AG09309 (cell line): ENCODE results near the gene TECPR2.
"Not testable (repeated sequence)": the region's sequence is repeated elsewhere in the genome, so short reads cannot be mapped to it uniquely, and the experiment has no call there.

Experiments used
- DNase-seq: peaks from one replicate; pipeline ENCODE4 v3.0.0-alpha.2; 2010; ENCODE audit warnings: low read depth
- H3K4me3 ChIP-seq: 2 replicates; pipeline ENCODE4 v1.5.1; 2011; ENCODE audit warnings: mild to moderate bottlenecking, low read depth, low read length, moderate library complexity; ENCODE audit not compliant: control insufficient read depth
- CTCF ChIP-seq: IDR thresholded peaks from 2 replicates; pipeline ENCODE4 v1.5.1; 2011; ENCODE audit warnings: mild to moderate bottlenecking, low read depth, low read length, inconsistent platforms; ENCODE audit not compliant: insufficient read depth, control insufficient read depth; ENCODE audit errors: missing control alignments

TECPR2 gene

GRCh38 chr14:102537981-102538601 is 175.3 kb downstream of the TECPR2 start:
- no peak for DNase-seq
- no peak overlapping the region for H3K4me3 ChIP-seq
- no peak for TF ChIP-seq CTCF

DNA sequence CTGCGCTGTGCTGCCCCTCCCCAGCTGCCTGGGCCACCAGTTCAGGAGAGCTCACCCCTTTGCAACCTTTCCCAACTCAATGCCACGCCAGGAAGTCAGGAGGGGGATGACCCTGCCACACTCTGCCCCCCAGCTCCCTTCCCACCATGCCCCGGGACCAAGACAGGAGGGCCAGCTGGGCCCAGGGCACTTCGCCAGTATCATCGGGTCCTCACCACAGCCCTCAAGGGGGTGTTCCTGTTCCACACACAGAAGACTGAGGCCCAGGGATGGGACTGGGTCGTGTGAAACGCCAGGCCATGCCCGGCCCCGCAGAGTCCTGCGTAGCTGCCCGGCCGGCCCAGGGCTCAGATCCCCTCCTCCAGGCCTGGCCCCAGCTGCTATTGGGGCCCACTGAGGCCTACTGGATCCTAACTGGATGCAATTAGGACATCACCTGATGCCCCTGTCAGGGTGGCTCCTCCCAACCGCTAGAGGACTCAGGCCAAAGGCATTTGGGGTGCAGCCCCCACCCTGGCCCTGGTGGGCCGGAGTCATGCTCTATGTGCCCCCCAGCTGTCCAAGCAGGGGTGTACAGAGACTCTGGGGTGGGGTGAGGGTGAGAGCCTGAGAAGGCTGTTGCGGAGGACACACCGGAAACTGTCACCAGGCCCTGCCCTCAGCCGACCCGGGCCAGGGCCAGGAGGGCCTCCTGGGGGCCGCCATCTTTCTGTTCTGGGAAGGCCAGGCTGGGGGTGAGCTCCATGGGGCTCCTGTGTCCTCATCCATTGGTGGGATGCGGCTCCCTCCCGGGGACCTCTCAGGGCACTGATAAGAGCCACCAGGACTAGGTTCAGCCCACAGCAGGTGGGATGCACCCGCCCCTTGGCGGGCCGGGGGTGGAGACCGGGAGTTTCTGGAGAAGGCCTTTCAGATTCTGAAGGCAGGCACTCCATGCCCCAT is 176.1 kb downstream of the TECPR2 start:
- TF ChIP-seq CTCF, result no peak
- H3K4me3 ChIP-seq, result no peak overlapping the region
- DNase-seq, result no peak

- no peak overlapping the region for H3K4me3 ChIP-seq
- TF ChIP-seq CTCF, result no peak
- no peak for DNase-seq
Observed at GRCh38 chr14:102539544-102540314, 177.0 kb downstream of the TECPR2 start.

DNA sequence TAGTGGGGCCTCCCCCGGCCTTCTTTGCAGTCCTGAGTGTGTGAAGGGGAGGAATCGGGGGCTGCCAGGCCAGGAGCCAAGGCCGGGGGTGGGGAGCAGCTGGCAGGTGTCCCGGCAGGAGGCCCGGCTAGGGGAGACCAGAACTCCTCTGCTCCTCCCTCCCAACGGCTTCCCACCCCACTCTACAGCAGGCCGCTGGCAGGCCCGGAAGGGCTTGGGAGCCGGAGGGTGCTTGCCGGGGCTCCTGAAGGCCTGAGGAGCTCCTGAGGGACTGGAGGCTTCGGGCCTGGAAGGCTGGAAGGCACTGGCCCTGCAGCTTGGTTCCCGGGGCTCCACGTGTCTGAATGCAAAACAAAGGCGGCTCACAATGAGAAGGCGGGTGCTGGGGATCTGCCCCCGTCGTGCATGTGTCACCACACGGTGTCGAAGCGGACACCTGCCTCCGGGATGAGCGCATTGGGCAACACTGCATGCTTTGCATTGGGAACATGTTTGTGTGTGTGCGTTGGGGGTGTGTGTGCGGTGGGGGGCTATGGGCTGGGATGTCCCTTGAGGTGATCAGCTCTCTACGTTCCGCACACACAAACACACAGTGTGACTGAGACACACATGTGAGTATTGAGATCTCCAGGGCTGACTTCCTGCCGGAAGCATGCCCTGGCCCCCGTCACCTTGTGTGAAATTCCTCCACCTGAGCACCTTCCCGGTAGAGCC is 177.7 kb downstream of the TECPR2 start:
- no peak for DNase-seq
- TF ChIP-seq CTCF, result no peak
- no peak overlapping the region for H3K4me3 ChIP-seq

DNA sequence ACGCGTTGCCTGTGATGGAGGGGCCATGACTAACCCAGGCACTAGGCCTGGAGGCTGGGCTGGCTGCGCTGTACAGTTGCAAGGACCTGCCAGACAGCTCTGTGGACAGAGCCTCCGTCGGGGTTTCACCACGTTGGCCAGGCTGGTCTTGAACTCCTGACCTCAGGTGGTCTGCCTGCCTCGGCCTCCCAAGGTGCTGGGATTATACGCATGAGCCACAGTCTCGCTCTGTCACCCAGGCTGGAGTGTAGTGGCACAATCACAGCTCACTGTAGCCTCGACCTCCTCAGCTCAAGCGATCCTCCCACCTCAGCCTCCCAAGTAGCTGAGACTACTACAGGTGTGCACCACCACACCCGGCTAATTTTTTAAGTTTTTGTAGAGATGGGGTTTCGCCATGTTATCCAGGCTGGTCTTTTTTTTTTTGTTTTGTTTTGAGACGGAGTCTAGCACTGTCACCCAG is 178.3 kb downstream of the TECPR2 start:
- not testable (repeated sequence) for DNase-seq, H3K4me3 ChIP-seq

DNA sequence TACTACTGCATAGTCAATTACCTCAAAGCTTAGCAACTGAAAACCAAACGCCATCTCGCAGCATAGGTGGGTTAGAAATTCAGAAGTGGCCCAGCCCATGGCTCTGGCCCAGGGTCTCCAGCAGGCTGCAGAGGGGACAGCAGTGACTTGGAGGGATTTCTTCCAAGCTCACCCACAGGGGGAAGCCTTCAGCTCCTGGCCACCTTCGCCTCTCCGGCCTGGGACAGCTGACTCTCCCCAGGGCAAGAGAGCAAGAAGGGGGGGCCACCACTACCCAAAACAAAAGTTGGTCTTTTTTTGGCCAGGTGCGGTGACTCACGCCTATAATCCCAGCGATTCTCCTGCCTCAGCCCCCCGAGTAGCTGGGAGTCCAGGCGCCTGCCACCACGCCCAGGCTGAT is 179.0 kb downstream of the TECPR2 start:
- no peak for TF ChIP-seq CTCF
- H3K4me3 ChIP-seq, result no peak overlapping the region
- DNase-seq, result no peak
